GM23338 (cell line): ENCODE results near the gene SMIM14. TPM values are rescaled to one million over a fixed set of nuclear protein-coding genes. Genes with fewer than 3 reads are reported as not detected.

Experiments
- ATAC-seq: fragments of 200-7000 bp; cut with Tn5 transposase; 3 replicates; pipeline ENCODE4 v1.9.1; 2020
- DNase-seq: peaks from one replicate; pipeline ENCODE4 v3.0.0-alpha.2; 2015; ENCODE audit warnings: low spot score
- H2AFZ ChIP-seq: fragments of 200-600 bp; sonication (generic); 2 replicates; pipeline ENCODE4 v1.8.0; 2016; ENCODE audit warnings: antibody characterized with exemption, mild to moderate bottlenecking, moderate library complexity
- H3F3A ChIP-seq: fragments of 200-600 bp; sonication (generic); replicated peaks from 2 replicates; pipeline ENCODE4 v1.8.0; 2017; ENCODE audit warnings: antibody characterized with exemption, mixed run types, low read depth
- H3K27ac ChIP-seq: fragments of 200-600 bp; sonication (generic); 2 replicates; pipeline ENCODE4 v1.6.1; 2016; ENCODE audit warnings: low read depth
- H3K27me3 ChIP-seq: fragments of 200-600 bp; sonication (generic); 2 replicates; pipeline ENCODE4 v1.8.0; 2016; ENCODE audit warnings: mild to moderate bottlenecking, mixed run types, moderate library complexity; ENCODE audit not compliant: insufficient read depth
- H3K36me3 ChIP-seq: fragments of 200-600 bp; sonication (generic); 2 replicates; pipeline ENCODE4 v1.8.0; 2016; ENCODE audit warnings: mild to moderate bottlenecking; ENCODE audit not compliant: insufficient read depth
- H3K4me1 ChIP-seq: fragments of 200-600 bp; sonication (generic); 2 replicates; pipeline ENCODE4 v1.8.0; 2016; ENCODE audit warnings: mild to moderate bottlenecking, moderate library complexity; ENCODE audit not compliant: insufficient read depth
- H3K4me2 ChIP-seq: fragments of 200-600 bp; sonication (generic); 2 replicates; pipeline ENCODE4 v1.7.1; 2017; ENCODE audit warnings: mixed run types
- H3K4me3 ChIP-seq: fragments of 200-600 bp; sonication (generic); 2 replicates; pipeline ENCODE4 v1.6.1; 2016; ENCODE audit warnings: mixed run types
- H3K79me2 ChIP-seq: fragments of 200-600 bp; sonication (generic); replicated peaks from 2 replicates; pipeline ENCODE4 v1.8.0; 2017; ENCODE audit warnings: mild to moderate bottlenecking; ENCODE audit not compliant: insufficient read depth
- H3K9me2 ChIP-seq: fragments of 200-600 bp; sonication (generic); 2 replicates; pipeline ENCODE4 v1.8.0; 2017; ENCODE audit not compliant: insufficient read depth
- H4K20me1 ChIP-seq: fragments of 200-600 bp; sonication (generic); replicated peaks from 2 replicates; pipeline ENCODE4 v1.8.0; 2017; ENCODE audit warnings: mild to moderate bottlenecking; ENCODE audit not compliant: insufficient read depth
- H3K27ac Mint-ChIP-seq: 2 replicates; pipeline ENCODE4 v1.8.0; 2020; ENCODE audit warnings: inconsistent platforms, mild to moderate bottlenecking, moderate library complexity, mixed read lengths
- H3K27me3 Mint-ChIP-seq: 3 replicates; pipeline ENCODE4 v1.8.0; 2022; ENCODE audit warnings: low read depth, mild to moderate bottlenecking, moderate library complexity, mixed read lengths, inconsistent platforms; ENCODE audit not compliant: insufficient read depth, poor library complexity
- H3K36me3 Mint-ChIP-seq: 3 replicates; pipeline ENCODE4 v1.8.0; 2021; ENCODE audit warnings: low read depth, mild to moderate bottlenecking, inconsistent platforms, moderate library complexity, mixed read lengths
- H3K4me1 Mint-ChIP-seq: 3 replicates; pipeline ENCODE4 v1.8.0; 2020; ENCODE audit warnings: mild to moderate bottlenecking, inconsistent platforms, mixed read lengths
- H3K4me3 Mint-ChIP-seq: 3 replicates; pipeline ENCODE4 v1.8.0; 2021; ENCODE audit warnings: moderate library complexity, mild to moderate bottlenecking, inconsistent platforms, mixed read lengths
- H3K9me3 Mint-ChIP-seq: 3 replicates; pipeline ENCODE4 v1.8.0; 2020; ENCODE audit warnings: moderate library complexity, mild to moderate bottlenecking, inconsistent platforms, mixed read lengths
- CREB1 ChIP-seq: fragments of 250-450 bp; sonication (Bioruptor Pico); IDR thresholded peaks from 2 replicates; pipeline ENCODE4 v1.5.0; 2020; ENCODE audit warnings: low read depth, mild to moderate bottlenecking, moderate library complexity
- CTCF ChIP-seq, 2 experiments: fragments of 200-600 bp in 1 of 2; sonication (generic) in 1 of 2; conservative IDR thresholded peaks; 2 replicates each; pipeline versions ENCODE4 v1.5.1 to v1.6.1; 2016 to 2017; ENCODE audit warnings: antibody characterized with exemption in 2 of 2, low read depth in 2 of 2, mild to moderate bottlenecking in 2 of 2, moderate library complexity in 1 of 2
- ETS1 ChIP-seq: IDR thresholded peaks from 2 replicates; pipeline ENCODE4 v1.6.1; 2016; ENCODE audit warnings: antibody characterized with exemption
- EZH2 ChIP-seq: fragments of 200-600 bp; sonication (generic); IDR thresholded peaks from one replicate; pipeline ENCODE4 v1.8.0; 2017; ENCODE audit warnings: antibody characterized with exemption, mild to moderate bottlenecking, low read depth; ENCODE audit not compliant: unreplicated experiment
- EZH2phosphoT487 ChIP-seq: fragments of 200-600 bp; sonication (generic); IDR thresholded peaks from one replicate; pipeline ENCODE4 v1.8.1; 2018; ENCODE audit warnings: antibody characterized with exemption; ENCODE audit not compliant: unreplicated experiment
- JUNB ChIP-seq: IDR thresholded peaks from one replicate; pipeline ENCODE4 v1.6.1; 2016; ENCODE audit warnings: antibody characterized with exemption; ENCODE audit not compliant: unreplicated experiment
- NANOG ChIP-seq: IDR thresholded peaks from 2 replicates; pipeline ENCODE4 v1.6.1; 2016; ENCODE audit warnings: antibody characterized with exemption, borderline replicate concordance
- POLR2AphosphoS5 ChIP-seq: IDR thresholded peaks from 2 replicates; pipeline ENCODE4 v1.6.1; 2016; ENCODE audit warnings: antibody characterized with exemption, low read depth
- STAT1 ChIP-seq: IDR thresholded peaks from one replicate; pipeline ENCODE4 v1.6.1; 2016; ENCODE audit warnings: antibody characterized with exemption; ENCODE audit not compliant: unreplicated experiment
- ZNF114 ChIP-seq: fragments of 250-450 bp; sonication (Bioruptor Pico); IDR thresholded peaks from 2 replicates; pipeline ENCODE4 v1.5.0; 2020; ENCODE audit warnings: mild to moderate bottlenecking, moderate library complexity
- ZNF331 ChIP-seq: fragments of 250-450 bp; sonication (Bioruptor Pico); IDR thresholded peaks from 2 replicates; pipeline ENCODE4 v1.5.0; 2020; ENCODE audit warnings: low read depth, mild to moderate bottlenecking, moderate library complexity
- polyA plus RNA-seq: library from polyadenylated mRNA; unstranded; fragments of >200 nt; fragmentation: Nextera tagmentation; extraction: Ambion mirVana; gene quantifications from 2 replicates; pipeline ENCODE4 v1.2.1, GENCODE V29; 2016
- total RNA-seq: library from RNA; depleted of rRNA; stranded (reverse); fragments of >200 nt; shearing (Covaris generic); gene quantifications from 2 replicates; pipeline ENCODE4 v1.2.3, GENCODE V29; 2014
- TF ChIP-seq, protein P1 (sequence below): fragments of 250-450 bp; sonication (Bioruptor Pico); IDR thresholded peaks from 2 replicates; pipeline ENCODE4 v1.5.0; 2020; ENCODE audit warnings: mild to moderate bottlenecking, moderate library complexity
- TF ChIP-seq, protein P2 (sequence below): IDR thresholded peaks from one replicate; pipeline ENCODE4 v1.6.1; 2018; ENCODE audit warnings: antibody characterized with exemption; ENCODE audit not compliant: unreplicated experiment

The SMIM14 gene
- total and polyA plus RNA-seq, 2 experiments from 2014 or later: 29.0 to 52.6 TPM

DNA sequence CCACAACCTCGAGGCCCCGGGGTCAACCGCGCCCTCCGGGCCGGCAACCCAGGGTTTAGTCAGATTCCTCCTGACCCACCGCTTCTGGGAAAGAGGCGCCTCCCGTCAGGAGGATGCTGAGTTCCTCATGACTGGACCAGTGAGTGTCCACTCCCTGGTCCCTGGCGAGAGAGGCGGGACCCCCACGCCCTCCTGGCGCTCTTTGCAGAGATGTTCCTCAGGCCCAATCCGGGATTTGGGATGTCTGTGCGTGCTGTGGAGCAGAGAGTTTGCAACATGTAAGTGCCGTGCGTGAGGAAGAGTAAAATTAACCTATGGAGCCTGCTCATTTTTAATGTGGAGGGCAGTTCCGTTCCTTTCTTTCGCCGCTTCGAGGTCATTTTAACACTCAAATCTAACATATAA is 110.6 kb downstream of the SMIM14 start:
- peak overlapping the region; percentile 100 for H3K4me3 Mint-ChIP-seq
- H3K36me3 Mint-ChIP-seq: peaks cover 60% of the 10 kb centered on the region
- peak overlapping the region; percentile 94 for H3K27ac Mint-ChIP-seq
- TF ChIP-seq ZNF331: no peak
- TF ChIP-seq JUNB: no peak
- no peak for TF ChIP-seq STAT1
- TF ChIP-seq, protein P1, sequence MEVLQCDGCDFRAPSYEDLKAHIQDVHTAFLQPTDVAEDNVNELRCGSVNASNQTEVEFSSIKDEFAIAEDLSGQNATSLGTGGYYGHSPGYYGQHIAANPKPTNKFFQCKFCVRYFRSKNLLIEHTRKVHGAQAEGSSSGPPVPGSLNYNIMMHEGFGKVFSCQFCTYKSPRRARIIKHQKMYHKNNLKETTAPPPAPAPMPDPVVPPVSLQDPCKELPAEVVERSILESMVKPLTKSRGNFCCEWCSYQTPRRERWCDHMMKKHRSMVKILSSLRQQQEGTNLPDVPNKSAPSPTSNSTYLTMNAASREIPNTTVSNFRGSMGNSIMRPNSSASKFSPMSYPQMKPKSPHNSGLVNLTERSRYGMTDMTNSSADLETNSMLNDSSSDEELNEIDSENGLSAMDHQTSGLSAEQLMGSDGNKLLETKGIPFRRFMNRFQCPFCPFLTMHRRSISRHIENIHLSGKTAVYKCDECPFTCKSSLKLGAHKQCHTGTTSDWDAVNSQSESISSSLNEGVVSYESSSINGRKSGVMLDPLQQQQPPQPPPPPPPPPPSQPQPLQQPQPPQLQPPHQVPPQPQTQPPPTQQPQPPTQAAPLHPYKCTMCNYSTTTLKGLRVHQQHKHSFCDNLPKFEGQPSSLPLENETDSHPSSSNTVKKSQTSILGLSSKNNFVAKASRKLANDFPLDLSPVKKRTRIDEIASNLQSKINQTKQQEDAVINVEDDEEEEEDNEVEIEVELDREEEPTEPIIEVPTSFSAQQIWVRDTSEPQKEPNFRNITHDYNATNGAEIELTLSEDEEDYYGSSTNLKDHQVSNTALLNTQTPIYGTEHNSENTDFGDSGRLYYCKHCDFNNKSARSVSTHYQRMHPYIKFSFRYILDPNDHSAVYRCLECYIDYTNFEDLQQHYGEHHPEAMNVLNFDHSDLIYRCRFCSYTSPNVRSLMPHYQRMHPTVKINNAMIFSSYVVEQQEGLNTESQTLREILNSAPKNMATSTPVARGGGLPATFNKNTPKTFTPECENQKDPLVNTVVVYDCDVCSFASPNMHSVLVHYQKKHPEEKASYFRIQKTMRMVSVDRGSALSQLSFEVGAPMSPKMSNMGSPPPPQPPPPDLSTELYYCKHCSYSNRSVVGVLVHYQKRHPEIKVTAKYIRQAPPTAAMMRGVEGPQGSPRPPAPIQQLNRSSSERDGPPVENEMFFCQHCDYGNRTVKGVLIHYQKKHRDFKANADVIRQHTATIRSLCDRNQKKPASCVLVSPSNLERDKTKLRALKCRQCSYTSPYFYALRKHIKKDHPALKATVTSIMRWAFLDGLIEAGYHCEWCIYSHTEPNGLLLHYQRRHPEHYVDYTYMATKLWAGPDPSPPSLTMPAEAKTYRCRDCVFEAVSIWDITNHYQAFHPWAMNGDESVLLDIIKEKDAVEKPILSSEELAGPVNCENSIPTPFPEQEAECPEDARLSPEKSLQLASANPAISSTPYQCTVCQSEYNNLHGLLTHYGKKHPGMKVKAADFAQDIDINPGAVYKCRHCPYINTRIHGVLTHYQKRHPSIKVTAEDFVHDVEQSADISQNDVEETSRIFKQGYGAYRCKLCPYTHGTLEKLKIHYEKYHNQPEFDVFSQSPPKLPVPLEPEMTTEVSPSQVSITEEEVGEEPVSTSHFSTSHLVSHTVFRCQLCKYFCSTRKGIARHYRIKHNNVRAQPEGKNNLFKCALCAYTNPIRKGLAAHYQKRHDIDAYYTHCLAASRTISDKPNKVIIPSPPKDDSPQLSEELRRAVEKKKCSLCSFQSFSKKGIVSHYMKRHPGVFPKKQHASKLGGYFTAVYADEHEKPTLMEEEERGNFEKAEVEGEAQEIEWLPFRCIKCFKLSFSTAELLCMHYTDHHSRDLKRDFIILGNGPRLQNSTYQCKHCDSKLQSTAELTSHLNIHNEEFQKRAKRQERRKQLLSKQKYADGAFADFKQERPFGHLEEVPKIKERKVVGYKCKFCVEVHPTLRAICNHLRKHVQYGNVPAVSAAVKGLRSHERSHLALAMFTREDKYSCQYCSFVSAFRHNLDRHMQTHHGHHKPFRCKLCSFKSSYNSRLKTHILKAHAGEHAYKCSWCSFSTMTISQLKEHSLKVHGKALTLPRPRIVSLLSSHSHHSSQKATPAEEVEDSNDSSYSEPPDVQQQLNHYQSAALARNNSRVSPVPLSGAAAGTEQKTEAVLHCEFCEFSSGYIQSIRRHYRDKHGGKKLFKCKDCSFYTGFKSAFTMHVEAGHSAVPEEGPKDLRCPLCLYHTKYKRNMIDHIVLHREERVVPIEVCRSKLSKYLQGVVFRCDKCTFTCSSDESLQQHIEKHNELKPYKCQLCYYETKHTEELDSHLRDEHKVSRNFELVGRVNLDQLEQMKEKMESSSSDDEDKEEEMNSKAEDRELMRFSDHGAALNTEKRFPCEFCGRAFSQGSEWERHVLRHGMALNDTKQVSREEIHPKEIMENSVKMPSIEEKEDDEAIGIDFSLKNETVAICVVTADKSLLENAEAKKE (CRISPR knock-in tag): no peak
- TF ChIP-seq EZH2phosphoT487: no peak
- no peak for TF ChIP-seq CREB1
- no peak for TF ChIP-seq EZH2
- TF ChIP-seq CTCF (conservative IDR thresholded peaks at IDR 0.05; ENCODE audit: low read depth in 2 of 2): no peak
- no peak for TF ChIP-seq ETS1
- TF ChIP-seq, protein P2, sequence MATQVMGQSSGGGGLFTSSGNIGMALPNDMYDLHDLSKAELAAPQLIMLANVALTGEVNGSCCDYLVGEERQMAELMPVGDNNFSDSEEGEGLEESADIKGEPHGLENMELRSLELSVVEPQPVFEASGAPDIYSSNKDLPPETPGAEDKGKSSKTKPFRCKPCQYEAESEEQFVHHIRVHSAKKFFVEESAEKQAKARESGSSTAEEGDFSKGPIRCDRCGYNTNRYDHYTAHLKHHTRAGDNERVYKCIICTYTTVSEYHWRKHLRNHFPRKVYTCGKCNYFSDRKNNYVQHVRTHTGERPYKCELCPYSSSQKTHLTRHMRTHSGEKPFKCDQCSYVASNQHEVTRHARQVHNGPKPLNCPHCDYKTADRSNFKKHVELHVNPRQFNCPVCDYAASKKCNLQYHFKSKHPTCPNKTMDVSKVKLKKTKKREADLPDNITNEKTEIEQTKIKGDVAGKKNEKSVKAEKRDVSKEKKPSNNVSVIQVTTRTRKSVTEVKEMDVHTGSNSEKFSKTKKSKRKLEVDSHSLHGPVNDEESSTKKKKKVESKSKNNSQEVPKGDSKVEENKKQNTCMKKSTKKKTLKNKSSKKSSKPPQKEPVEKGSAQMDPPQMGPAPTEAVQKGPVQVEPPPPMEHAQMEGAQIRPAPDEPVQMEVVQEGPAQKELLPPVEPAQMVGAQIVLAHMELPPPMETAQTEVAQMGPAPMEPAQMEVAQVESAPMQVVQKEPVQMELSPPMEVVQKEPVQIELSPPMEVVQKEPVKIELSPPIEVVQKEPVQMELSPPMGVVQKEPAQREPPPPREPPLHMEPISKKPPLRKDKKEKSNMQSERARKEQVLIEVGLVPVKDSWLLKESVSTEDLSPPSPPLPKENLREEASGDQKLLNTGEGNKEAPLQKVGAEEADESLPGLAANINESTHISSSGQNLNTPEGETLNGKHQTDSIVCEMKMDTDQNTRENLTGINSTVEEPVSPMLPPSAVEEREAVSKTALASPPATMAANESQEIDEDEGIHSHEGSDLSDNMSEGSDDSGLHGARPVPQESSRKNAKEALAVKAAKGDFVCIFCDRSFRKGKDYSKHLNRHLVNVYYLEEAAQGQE: no peak
- TF ChIP-seq ZNF114 (CRISPR knock-in tag): no peak
- no peak for TF ChIP-seq POLR2AphosphoS5
- no peak for TF ChIP-seq NANOG
- Histone ChIP-seq H3K4me1 (peaks cover 7% of the 10 kb centered on the region; the same call in 1 of the 2 replicates), H4K20me1 (peaks cover 21% of the 10 kb centered on the region), H3F3A (peaks cover 13% of the 10 kb centered on the region), H3K27me3 (no peaks in the 10 kb centered on the region), H3K4me2 (peak overlapping the region; percentile 99), H3K27ac (peak overlapping the region; percentile 97), H3K9me2 (no peaks in the 10 kb centered on the region), H3K4me3 (peak overlapping the region; percentile 98), H3K79me2 (peaks cover 66% of the 10 kb centered on the region), H3K36me3 (peaks cover 28% of the 10 kb centered on the region), H2AFZ (peak overlapping the region; percentile 63)
- DNase-seq (no peak), ATAC-seq (no peak; the same call in 2 of the 3 replicates)
- H3K9me3 Mint-ChIP-seq: peaks cover 37% of the 10 kb centered on the region
- peaks cover 9% of the 10 kb centered on the region; the same call in 2 of the 3 replicates for H3K4me1 Mint-ChIP-seq
- H3K27me3 Mint-ChIP-seq: peaks cover 22% of the 10 kb centered on the region
